Endothelial cell of umbilical vein (primary cell): Measurements from ENCODE around the gene CFAP73. TPM values are rescaled to one million over a fixed set of nuclear protein-coding genes. Genes with fewer than 3 reads are reported as not detected.

ENCODE experiments used
- BruUV-seq: library from RNA; stranded (reverse); fragments of 400-500 nt; replicated peaks from 2 replicates; lab custom pipeline; 2021; lab: Mats Ljungman, UMichigan
- CTCF ChIA-PET: fragments of 300-600, 350-600 bp; sonication (Branson Sonifier 250); formaldehyde crosslinking; loops from one replicate; lab custom pipeline; 2021; ENCODE audit warnings: antibody characterized with exemption, inconsistent platforms; lab: Charles Lee
- POLR2A ChIA-PET: fragments of 300-600, 350-600 bp; sonication (Branson Sonifier 250); formaldehyde crosslinking; loops from one replicate; lab custom pipeline; 2021; ENCODE audit warnings: antibody characterized with exemption, inconsistent platforms; lab: Charles Lee
- DNase-seq: peaks from one replicate; pipeline ENCODE4 v3.0.0-alpha.2; 2011; ENCODE audit warnings: low read depth, low spot score
- FAIRE-seq: peaks from 2 replicates; lab custom pipeline; 2011; peaks lifted over from hg19 to GRCh38; lab: Jason Lieb, UNC
- H2AFZ ChIP-seq: 2 replicates; pipeline ENCODE4 v1.6.0; 2012; ENCODE audit warnings: low read depth, low read length, control low read depth, inconsistent platforms
- H3K27ac ChIP-seq: 2 replicates; pipeline ENCODE4 v1.5.1; 2011; ENCODE audit warnings: low read depth, mild to moderate bottlenecking, control low read depth, low read length, moderate library complexity; ENCODE audit not compliant: insufficient read depth
- H3K27me3 ChIP-seq, 2 experiments: 2 replicates each; pipeline versions ENCODE4 v1.6.0 to v1.6.1; 2011; ENCODE audit warnings: low read length in 2 of 2, mixed read lengths in 1 of 2; ENCODE audit not compliant: control insufficient read depth in 2 of 2, insufficient read depth in 2 of 2
- H3K36me3 ChIP-seq, 2 experiments: 2 replicates in 1 of 2; 3 replicates in 1 of 2; pipeline ENCODE4 v1.5.1; 2011; ENCODE audit warnings: low read length in 2 of 2, mild to moderate bottlenecking in 1 of 2, moderate library complexity in 1 of 2; ENCODE audit not compliant: control insufficient read depth in 2 of 2, insufficient read depth in 2 of 2; ENCODE audit errors: extremely low read depth in 1 of 2
- H3K4me1 ChIP-seq: 3 replicates; pipeline ENCODE4 v1.5.1; 2011; ENCODE audit warnings: mild to moderate bottlenecking, low read length; ENCODE audit not compliant: control insufficient read depth, insufficient read depth; ENCODE audit errors: extremely low read depth
- H3K4me2 ChIP-seq: 2 replicates; pipeline ENCODE4 v1.6.1; 2011; ENCODE audit warnings: low read length, control low read depth, mixed read lengths; ENCODE audit not compliant: insufficient read depth
- H3K4me3 ChIP-seq, 3 experiments: fragments of 200-600 bp in 1 of 3; sonication (generic), shearing (Covaris generic) in 1 of 3; replicated peaks in 1 of 3; 2 replicates each; pipeline ENCODE4 v1.5.1; 2011 to 2016; ENCODE audit warnings: control low read depth in 3 of 3, low read length in 3 of 3, mild to moderate bottlenecking in 2 of 3, inconsistent platforms in 1 of 3, low read depth in 1 of 3, moderate library complexity in 1 of 3; ENCODE audit not compliant: insufficient read depth in 1 of 3
- H3K79me2 ChIP-seq: 2 replicates; pipeline ENCODE4 v1.6.0; 2012; ENCODE audit warnings: low read length, inconsistent platforms; ENCODE audit not compliant: control insufficient read depth, insufficient read depth
- H3K9ac ChIP-seq: replicated peaks from 2 replicates; pipeline ENCODE3; 2011; ENCODE audit warnings: low read length, control low read depth; ENCODE audit not compliant: insufficient read depth; ENCODE audit errors: extremely low read depth
- H3K9me1 ChIP-seq: replicated peaks from 3 replicates; pipeline ENCODE4 v1.6.0; 2011; ENCODE audit warnings: mild to moderate bottlenecking, low read length; ENCODE audit not compliant: control insufficient read depth, insufficient read depth; ENCODE audit errors: extremely low read depth
- H3K9me3 ChIP-seq: replicated peaks from 2 replicates; pipeline ENCODE4 v1.5.1; 2012; ENCODE audit warnings: low read length, inconsistent platforms; ENCODE audit not compliant: control insufficient read depth, insufficient read depth
- H4K20me1 ChIP-seq: replicated peaks from 2 replicates; pipeline ENCODE3; 2011; ENCODE audit warnings: mild to moderate bottlenecking, low read length; ENCODE audit not compliant: control insufficient read depth, insufficient read depth; ENCODE audit errors: extremely low read depth
- EZH2 ChIP-seq: IDR thresholded peaks from 2 replicates; pipeline ENCODE4 v1.6.1; 2012; ENCODE audit warnings: borderline replicate concordance, low read depth, mild to moderate bottlenecking, moderate library complexity, low read length, inconsistent platforms; ENCODE audit not compliant: severe bottlenecking
- FOS ChIP-seq: IDR thresholded peaks from 2 replicates; pipeline ENCODE4 v1.6.1; 2011; ENCODE audit warnings: mild to moderate bottlenecking, low read length, moderate library complexity, borderline replicate concordance; ENCODE audit not compliant: insufficient read depth
- GATA2 ChIP-seq: IDR thresholded peaks from 2 replicates; pipeline ENCODE4 v1.7.0; 2011; ENCODE audit warnings: low read depth, mild to moderate bottlenecking, moderate library complexity, mixed read lengths, low read length; ENCODE audit not compliant: insufficient read length, insufficient read depth
- JUN ChIP-seq: IDR thresholded peaks from 2 replicates; pipeline ENCODE4 v1.6.1; 2011; ENCODE audit warnings: borderline replicate concordance, low read depth; ENCODE audit not compliant: insufficient read length, insufficient read depth
- MAX ChIP-seq: IDR thresholded peaks from 2 replicates; pipeline ENCODE4 v1.6.1; 2011; ENCODE audit not compliant: insufficient read depth, insufficient read length
- MYC ChIP-seq: IDR thresholded peaks from one replicate; pipeline ENCODE4 v1.6.1; 2011; ENCODE audit warnings: mild to moderate bottlenecking, low read depth, low read length
- POLR2A ChIP-seq: IDR thresholded peaks from 2 replicates; pipeline ENCODE4 v1.6.1; 2012; ENCODE audit warnings: low read depth, mild to moderate bottlenecking, control low read depth, low read length
- POLR2AphosphoS5 ChIP-seq: IDR thresholded peaks from 2 replicates; pipeline ENCODE4 v1.6.1; 2012; ENCODE audit warnings: low read depth, mild to moderate bottlenecking, control low read depth, low read length, moderate library complexity; ENCODE audit not compliant: insufficient read depth
- dilution Hi-C: fragments of 300-500 bp; cut with MboI; formaldehyde crosslinking; loops from one replicate; pipeline ENCODE4 v1.15.0; 2019; ENCODE audit warnings: low sequenced_read_pairs; ENCODE audit not compliant: extremely low pct_ligation_motif_present
- intact Hi-C: fragments of 100-400 bp; cut with micrococcal nuclease; formaldehyde crosslinking; loops from one replicate; pipeline ENCODE4 v1.10.0; 2022
- polyA plus RNA-seq, 4 experiments: library from polyadenylated mRNA; depleted of rRNA in 3 of 4; stranded (reverse) in 3 of 4; unstranded in 1 of 4; fragments of >200 nt; gene quantifications; 2 replicates each; pipeline versions ENCODE4 v1.2.1 to v1.2.3, GENCODE V29; 2011 to 2012; ENCODE audit warnings: missing spikeins in 1 of 4
- total RNA-seq: library from RNA; stranded (reverse); gene quantifications from 2 replicates; pipeline ENCODE4 v1.2.3, GENCODE V29; 2021
- TF ChIP-seq, protein P1 (sequence below), 2 donors: IDR thresholded peaks; 1 replicate in 1 of 2; 2 replicates in 1 of 2; pipeline ENCODE4 v1.5.1; 2011; ENCODE audit warnings: low read length in 2 of 2, mild to moderate bottlenecking in 2 of 2, moderate library complexity in 2 of 2, control low read depth in 1 of 2, inconsistent platforms in 1 of 2, low read depth in 1 of 2; ENCODE audit not compliant: insufficient read depth in 1 of 2; ENCODE audit errors: extremely low read depth in 1 of 2

CFAP73 gene
- total and polyA plus RNA-seq, 2 donors (not counting 3 experiments of a cell fraction or from before 2014, with no cell fraction given), result not detected

GRCh38 chr12:113143959-113144358, 5.6 kb upstream of the CFAP73 start:
- DNase-seq, result no peak
- Histone ChIP-seq H3K36me3 (no peaks in the 10 kb centered on the region), H4K20me1 (no peaks in the 10 kb centered on the region), H3K27me3 (peaks cover 0 to 2% of the 10 kb centered on the region in 2 experiments), H3K9me1 (no peaks in the 10 kb centered on the region), H3K9me3 (no peaks in the 10 kb centered on the region), H3K4me2 (no peak overlapping the region), H3K9ac (no peak overlapping the region), H3K27ac (no peak overlapping the region), H3K4me1 (no peaks in the 10 kb centered on the region), H3K4me3 (no peak overlapping the region), H3K79me2 (no peaks in the 10 kb centered on the region), H2AFZ (no peak overlapping the region)
- dilution Hi-C loops (no loop called here), intact Hi-C loops (no loop called here)
- TF ChIP-seq POLR2AphosphoS5, result no peak
- TF ChIP-seq MAX, result no peak
- no peak for TF ChIP-seq MYC
- no peak for TF ChIP-seq EZH2
- TF ChIP-seq POLR2A, result no peak
- TF ChIP-seq JUN, result no peak
- no peak for FAIRE-seq
- CTCF ChIA-PET, result no interaction called here
- BruUV-seq, result no TSS peak
- POLR2A ChIA-PET, result no interaction called here

- Histone ChIP-seq H2AFZ (no peak overlapping the region), H3K79me2 (no peaks in the 10 kb centered on the region), H4K20me1 (no peaks in the 10 kb centered on the region), H3K27ac (no peak overlapping the region), H3K9me3 (no peaks in the 10 kb centered on the region), H3K9me1 (no peaks in the 10 kb centered on the region), H3K9ac (no peak overlapping the region), H3K4me2 (no peak overlapping the region), H3K36me3 (no peaks in the 10 kb centered on the region), H3K4me3 (no peak overlapping the region), H3K27me3 (peaks cover 0 to 2% of the 10 kb centered on the region in 2 experiments), H3K4me1 (no peaks in the 10 kb centered on the region)
- no peak for FAIRE-seq
- POLR2A ChIA-PET, result no interaction called here
- dilution Hi-C loops, result no loop called here
- CTCF ChIA-PET, result interaction anchor here (1.0 kb wide), 1 partner anchor 152 kb away, joined by 4 read pairs; no protein-coding TSS in a partner anchor
- DNase-seq, result no peak
- intact Hi-C loops, result no loop called here
- no TSS peak for BruUV-seq
- no peak for TF ChIP-seq JUN
- TF ChIP-seq GATA2, result no peak
- TF ChIP-seq, protein P1, sequence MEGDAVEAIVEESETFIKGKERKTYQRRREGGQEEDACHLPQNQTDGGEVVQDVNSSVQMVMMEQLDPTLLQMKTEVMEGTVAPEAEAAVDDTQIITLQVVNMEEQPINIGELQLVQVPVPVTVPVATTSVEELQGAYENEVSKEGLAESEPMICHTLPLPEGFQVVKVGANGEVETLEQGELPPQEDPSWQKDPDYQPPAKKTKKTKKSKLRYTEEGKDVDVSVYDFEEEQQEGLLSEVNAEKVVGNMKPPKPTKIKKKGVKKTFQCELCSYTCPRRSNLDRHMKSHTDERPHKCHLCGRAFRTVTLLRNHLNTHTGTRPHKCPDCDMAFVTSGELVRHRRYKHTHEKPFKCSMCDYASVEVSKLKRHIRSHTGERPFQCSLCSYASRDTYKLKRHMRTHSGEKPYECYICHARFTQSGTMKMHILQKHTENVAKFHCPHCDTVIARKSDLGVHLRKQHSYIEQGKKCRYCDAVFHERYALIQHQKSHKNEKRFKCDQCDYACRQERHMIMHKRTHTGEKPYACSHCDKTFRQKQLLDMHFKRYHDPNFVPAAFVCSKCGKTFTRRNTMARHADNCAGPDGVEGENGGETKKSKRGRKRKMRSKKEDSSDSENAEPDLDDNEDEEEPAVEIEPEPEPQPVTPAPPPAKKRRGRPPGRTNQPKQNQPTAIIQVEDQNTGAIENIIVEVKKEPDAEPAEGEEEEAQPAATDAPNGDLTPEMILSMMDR (IDR thresholded peaks at IDR 0.05; ENCODE audit: extremely low read depth in 1 of 2, insufficient read depth in 1 of 2, low read depth in 1 of 2, low read length in 2 of 2), result no peak
- TF ChIP-seq MYC, result no peak
- no peak for TF ChIP-seq POLR2AphosphoS5
- TF ChIP-seq POLR2A, result no peak
- TF ChIP-seq EZH2, result no peak
- no peak for TF ChIP-seq MAX
- no peak for TF ChIP-seq FOS
Measured at GRCh38 chr12:113144806-113145205, 4.7 kb upstream of the CFAP73 start.
